ENCODE data around the gene HAUS3.
A peak's percentile ranks its signal among the peaks of the same experiment; 100 is the strongest.

Gene HAUS3

DNA sequence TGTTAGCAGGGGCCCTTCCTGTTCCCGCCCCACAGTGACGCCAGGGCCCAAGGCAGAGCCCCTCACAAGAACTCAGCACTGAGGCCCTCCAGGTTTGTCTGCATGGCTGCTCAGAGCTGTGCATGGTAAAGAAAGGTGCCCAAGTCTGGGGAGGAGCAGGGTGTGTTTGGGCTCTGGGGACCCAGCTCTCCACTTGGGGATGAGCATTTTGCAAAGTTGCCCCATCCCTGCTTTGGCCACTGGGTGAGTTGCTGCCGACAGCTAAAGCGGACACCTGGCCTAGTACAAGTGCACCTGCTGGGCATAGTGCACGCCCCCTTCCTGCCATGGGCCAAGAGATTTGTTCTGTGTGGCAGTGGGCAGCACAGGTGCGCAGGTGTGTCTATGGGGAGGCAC is 22.0 kb upstream of the HAUS3 start:
- DNase-seq, result no peak

DNA sequence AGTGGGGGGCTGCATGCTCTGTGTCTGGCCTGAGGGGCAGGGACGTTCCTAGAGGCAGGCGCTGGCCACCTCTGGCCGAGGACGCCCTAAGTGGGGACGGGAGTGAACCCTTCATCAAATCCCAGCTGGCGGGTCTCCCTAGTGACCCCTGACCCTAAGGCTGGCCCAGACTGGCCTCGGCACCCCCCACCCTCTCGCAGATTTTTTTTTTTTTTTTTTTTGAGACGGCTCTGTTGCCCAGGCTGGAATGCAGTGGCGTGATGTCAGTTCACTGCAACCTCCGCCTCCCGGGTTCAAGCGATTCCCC is 21.0 kb upstream of the HAUS3 start:
- no peak for DNase-seq

- DNase-seq, result peak; percentile 78 to 100 (median 99)
These were observed 20.4 kb upstream of the HAUS3 start for GRCh38 chr4:2262145-2262943.

DNA sequence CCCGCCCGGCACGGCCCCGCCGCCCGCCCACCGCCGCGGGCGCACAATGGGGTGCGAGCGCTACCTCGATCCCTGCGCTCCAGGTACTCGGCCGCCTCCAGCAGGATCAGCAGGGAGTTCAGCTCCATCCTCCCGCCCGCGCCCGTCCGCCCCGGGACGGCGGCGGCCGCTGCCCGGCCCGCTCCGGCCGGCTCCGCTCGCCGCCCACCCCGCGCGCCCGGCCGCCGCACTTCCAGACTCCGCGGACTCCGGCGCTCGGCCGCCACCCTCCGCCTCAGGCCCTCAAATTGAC is 19.9 kb upstream of the HAUS3 start, which contains the start of gene MXD4:
TSS of gene MXD4 (minus strand) at position 257 of the 292 bp plus-strand sequence. CDS start at position 128, 129 bp downstream.
- DNase-seq, result no peak

DNA sequence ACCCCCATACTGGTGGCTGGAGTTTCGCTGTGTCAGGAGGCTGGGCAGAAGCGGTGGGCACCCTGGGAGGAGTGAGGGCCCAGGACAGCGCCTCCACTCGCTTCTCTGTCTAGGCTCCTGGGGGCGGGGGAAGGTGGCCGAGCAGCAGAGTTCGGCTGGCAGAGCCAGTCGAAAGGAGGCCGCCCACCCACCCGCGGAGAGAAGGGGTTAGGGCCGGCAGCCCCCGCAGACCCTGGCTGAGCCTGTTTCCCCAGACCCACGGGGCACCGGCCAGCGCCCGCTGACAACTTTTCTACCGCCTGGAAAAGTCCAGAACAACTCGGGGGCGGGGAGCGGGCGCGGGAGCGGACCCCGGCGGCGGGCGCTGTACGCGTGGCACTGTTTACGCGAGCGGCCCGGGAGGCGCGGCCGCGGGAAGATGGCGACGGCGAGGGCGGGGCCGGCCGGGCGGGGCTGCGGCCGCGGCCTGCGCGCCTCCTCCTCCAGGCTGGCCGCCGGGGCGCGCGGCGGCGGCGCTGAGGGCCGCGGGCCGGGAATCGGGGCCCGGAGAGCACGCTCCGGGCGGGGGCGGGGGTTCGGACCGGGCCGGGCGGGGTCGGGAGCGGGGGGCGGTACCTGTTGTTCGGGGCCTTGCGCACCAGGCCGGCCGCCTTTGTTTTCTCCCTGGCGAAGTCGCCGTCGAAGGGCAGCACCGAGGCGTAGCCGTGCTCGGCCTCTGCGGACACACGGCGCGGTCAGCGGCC is 19.4 kb upstream of the HAUS3 start:
- peak in 8 of 56 donors; percentile 18 to 64 (median 34) for DNase-seq

DNA sequence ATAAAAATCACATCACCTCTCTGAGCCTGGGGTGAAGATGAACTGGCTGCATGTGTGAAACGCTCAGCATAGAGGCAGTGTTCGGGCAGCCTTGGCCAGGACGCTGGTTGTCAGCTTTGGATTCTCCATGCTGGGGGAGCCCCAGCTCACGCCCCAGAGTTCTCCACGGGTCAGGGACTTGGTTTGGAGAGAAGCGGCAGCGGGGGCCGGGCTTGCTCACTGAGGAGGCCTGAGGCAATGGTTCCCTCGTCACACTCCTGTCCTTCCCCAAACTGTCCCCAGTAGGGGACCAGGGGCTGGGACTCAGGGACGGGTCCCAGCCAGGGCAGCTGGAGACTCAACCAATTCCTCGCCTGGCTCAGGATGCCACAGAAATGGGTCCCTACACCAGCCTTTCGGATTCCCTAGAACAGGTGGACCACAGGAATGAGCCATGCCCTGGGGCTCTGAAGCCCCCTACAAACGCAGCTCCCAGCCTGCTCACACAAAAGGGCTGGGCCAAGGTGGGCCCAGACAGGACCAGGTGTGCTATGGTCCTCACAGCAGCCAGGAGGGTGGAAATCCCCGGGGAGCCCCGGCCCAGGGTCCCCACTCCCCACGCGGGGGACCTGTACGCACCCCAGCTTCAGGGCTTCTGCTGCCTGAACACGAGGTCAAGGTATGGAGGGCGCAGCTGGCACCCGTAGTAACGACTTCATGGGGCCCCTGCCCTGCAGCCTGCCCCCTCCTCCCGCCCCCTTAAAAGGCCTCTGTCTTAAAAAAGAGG is 18.6 kb upstream of the HAUS3 start:
- no peak for DNase-seq

DNA sequence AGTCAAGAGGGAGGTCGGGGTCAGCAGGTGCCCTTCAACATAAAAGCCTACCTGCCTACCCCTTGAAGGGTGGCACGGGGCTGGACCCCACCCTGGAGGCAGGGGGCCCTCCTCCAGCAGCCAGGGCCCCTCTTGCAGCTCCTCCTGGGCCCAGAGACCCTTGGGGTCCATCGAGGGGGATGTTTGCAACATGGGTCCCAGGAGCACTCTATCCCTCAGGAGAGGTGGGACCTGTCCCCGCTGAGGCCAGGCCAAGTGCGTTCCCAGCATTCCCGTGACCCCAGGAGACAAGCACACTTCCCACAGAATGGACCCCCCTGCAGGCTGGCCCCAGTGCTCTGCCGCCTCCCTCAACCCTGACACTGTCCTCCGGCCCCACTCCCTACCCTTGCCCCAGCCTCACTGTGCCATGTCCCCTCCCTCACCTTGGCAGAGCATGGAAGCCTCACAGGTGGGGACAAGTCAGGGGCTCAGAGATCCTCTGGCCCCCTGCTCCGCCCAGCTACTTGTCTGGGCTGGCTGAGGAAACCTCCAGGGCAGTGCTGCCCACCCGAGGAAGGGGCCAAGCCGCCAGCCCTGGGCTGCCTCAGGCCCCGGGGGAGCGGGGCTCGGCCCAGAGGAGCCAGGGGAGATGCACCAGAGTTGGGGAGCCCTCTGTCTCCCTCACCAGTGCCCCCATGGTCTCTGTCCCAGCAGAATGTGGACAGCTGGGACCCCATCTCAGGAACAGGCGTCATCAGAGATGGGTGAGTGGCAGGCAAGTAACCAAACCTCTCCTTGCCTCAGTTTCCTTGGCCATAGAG is 17.8 kb upstream of the HAUS3 start:
- DNase-seq, result no peak

- no peak for DNase-seq
These were observed 17.2 kb upstream of the HAUS3 start for GRCh38 chr4:2259036-2259540.

- no peak for DNase-seq
These were observed 16.4 kb upstream of the HAUS3 start for GRCh38 chr4:2258091-2259035.

DNA sequence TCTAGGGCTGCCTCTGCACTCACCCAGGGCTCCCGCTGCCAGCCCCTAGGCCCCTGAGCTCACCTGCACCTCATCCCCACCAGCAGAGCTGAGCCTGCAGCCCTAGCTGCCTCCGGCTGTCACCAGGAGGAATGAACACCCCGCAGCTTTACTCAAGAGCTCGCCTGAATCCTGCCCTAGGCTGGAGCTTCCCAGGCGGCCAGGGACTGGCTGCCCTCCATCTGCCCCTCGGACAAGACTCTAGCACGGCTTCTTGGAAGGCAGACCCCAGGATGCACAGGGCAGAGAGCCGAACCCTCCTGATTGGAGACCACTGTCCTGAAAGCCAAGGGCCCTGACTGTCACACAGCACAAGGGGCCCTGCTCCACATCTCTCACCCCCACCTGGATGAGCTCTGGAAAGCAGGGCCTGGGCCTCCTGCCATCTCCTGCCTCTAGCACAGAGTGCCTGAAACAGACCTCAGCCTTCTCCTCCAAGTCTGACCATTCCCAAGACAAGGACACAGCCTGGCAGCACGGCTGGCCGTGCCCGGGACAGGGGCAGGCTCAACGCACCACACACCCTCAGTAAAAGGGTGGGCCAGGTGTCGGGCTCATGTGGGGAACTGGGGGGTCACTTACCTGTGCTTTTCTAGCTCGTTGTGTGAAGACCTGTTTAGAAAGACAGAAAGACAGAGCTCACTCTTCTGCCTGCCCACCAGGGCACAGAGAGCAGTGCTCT is 15.6 kb upstream of the HAUS3 start:
- peak in 2 of 56 donors; percentile 27 to 38 for DNase-seq

DNA sequence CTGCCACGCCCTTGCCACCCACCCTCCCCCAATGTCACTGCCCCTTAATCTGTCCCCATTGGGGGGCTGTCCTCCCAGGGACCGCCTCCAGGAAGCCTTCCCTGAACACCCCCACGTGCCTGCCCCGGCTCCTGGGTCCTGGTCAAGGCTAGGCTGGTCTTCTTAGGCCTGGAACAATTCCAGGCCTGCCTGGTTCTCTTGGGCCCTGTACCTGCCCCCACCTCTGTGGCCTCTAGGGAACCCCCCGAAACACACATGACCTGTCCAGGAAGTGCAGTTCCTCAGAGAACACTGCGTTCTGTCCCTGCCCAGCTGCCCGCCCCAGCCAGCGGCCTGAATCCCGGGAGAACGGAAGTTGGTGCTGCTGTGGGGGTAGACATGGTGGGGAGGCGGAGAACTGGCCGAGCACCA is 14.9 kb upstream of the HAUS3 start:
- DNase-seq, result no peak

DNA sequence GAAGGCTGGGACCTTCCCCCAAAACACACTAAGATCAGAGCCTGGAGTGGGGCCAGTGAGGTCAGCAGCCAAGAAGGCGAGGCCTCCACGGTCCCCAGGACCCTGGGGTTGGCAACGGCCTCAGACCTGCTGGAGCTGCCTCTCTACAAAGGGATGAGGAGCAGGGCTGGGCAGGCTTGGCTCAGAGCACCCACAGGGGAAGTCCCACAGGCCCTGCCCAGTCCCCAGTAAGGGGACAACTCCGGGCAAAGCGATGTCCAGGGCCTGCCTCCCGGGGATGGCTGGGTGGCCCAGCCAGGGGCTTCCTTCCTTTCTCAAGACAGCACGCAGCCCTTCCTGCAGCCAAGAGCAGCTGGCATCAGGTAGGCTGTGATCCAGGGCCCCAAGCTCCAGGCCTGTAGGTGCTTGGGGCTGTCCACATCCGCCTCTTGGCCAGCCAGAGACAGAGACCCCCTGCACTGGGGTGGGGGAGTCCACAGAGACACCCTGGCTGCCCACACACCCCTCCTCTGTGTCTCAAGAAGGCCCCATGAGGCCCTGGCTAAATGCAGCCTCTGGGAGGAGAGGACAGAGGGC is 14.3 kb upstream of the HAUS3 start:
- DNase-seq, result peak in 1 of 56 donors; percentile 54

- peak in 5 of 56 donors; percentile 35 to 64 (median 37) for DNase-seq
These were observed 13.7 kb upstream of the HAUS3 start for GRCh38 chr4:2255501-2256155.

DNA sequence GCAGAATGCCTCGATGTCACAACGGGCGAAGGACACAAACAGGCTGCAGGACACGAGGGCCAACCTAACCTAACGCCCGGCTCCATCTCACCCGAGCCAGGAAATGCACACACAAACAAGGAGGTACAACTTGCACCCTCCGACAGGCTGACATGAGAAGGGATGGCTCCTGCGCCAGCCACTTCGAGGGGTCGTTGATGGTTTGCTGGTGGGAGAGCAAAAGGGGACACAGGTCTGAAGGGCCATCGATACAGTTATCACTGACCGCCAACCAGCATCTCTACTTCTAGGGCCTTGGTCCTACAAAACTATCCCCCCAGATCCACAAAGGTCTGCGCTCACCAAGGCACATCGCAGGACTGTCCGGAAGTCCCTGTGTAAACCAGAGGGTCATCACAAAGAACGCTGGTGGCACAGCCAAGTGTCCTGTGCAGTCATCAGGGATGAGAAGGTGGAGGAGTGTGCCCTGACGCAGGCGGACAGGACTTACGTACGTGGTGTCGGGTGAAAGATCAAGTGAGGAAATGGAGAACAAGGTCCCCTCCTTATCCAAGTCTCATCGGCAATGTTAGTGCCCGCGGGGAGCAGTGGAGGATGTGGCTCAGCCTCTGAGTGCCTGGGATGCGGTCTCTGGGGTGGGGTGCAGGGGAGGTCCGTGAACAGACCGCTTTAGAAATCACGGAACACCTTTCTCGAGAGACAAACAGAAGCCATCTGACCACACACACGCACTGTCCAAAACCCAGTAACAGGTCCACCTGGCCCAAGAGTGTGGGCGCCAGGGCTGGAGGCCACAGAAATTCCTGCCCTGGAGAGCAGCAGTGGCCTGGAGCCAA is 13.0 kb upstream of the HAUS3 start:
- no peak for DNase-seq

DNA sequence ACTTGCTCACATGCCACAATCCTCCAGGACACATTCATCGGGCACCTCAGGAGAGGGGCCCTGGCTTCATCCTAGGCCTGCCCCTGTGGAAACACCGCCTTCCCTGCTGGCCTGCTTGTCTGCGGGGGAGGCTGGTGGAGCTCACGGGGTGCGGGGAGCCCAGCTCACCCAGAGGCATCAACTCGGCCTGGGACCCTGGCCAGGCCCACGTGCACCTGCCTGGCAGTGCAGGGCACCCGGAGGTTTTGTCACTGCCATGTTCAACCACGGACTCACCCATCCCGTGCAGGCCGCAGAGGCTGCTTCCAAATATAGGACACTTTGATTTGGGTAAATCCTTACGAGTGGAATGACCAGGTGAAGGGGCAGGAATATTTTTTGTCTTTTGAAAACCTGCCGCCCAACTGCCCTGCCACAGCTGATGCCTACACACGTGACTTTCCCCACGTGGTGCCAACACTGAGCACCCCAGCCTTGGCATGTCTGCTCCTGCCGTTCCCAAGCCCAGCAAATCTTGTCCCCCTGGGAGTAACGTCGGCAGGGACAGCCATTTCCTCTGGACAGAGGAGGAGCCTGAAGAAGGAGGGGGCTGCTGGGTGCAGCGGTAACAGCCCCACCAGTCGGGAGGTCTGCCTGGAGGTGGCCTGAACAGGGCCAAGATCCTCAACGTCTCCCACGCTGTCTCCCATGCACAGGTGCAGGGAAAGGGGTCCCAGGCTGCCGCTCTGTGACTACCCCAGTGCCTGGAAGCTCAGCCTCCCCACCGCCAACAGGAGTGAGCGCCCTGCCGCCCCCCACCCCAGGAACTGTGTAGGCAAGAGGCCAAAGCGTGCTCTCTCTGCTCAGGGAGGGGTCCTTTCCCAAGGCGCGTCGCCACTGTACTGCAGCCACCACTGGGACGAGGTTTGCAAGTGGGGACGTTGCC is 11.5 kb upstream of the HAUS3 start:
- no peak for DNase-seq

- DNase-seq, result no peak
These were observed 10.7 kb upstream of the HAUS3 start for GRCh38 chr4:2252530-2253091.
